GM12878 (cell line): Measurements from ENCODE around the gene CACNA1A. TPM values are rescaled to one million over a fixed set of nuclear protein-coding genes. Genes with fewer than 3 reads are reported as not detected.

ENCODE experiments used
- ATAC-seq: fragments of 200-7000 bp; cut with Tn5 transposase; 3 replicates; pipeline ENCODE4 v1.9.1; 2020; ENCODE audit warnings: mild to moderate bottlenecking, moderate library complexity
- BruUV-seq: library from RNA; stranded (reverse); fragments of 400-500 nt; replicated peaks from 2 replicates; lab custom pipeline; 2021; lab: Mats Ljungman, UMichigan
- CTCF ChIA-PET: fragments of 300-600 bp; sonication (Branson Sonifier 250); formaldehyde crosslinking; extraction: SDS; loops from one replicate; lab custom pipeline; 2021; ENCODE audit warnings: inconsistent platforms; lab: Yijun Ruan, JAX
- POLR2A ChIA-PET: fragments of 350-600 bp; formaldehyde crosslinking; extraction: SDS; loops from one replicate; lab custom pipeline; 2021; ENCODE audit warnings: inconsistent platforms; lab: Charles Lee
- RAD21 ChIA-PET: fragments of 300-600 bp; sonication (Branson Sonifier 250); formaldehyde crosslinking; loops from one replicate; lab custom pipeline; 2023; ENCODE audit warnings: antibody characterized with exemption; ENCODE audit not compliant: unreplicated experiment; lab: Charles Lee
- SMC1A ChIA-PET: fragments of 300-600 bp; sonication (Branson Sonifier 250); formaldehyde crosslinking; loops from one replicate; lab custom pipeline; 2023; ENCODE audit not compliant: unreplicated experiment, uncharacterized antibody; lab: Charles Lee
- DNase-seq: peaks from one replicate; pipeline ENCODE4 v3.0.0-alpha.2; 2011; ENCODE audit warnings: low read depth, low spot score
- FAIRE-seq: peaks from 3 replicates; lab custom pipeline; 2011; peaks lifted over from hg19 to GRCh38; lab: Jason Lieb, UNC
- H2AFZ ChIP-seq: 2 replicates; pipeline ENCODE4 v1.6.0; 2011; ENCODE audit warnings: low read depth, low read length, control low read depth; ENCODE audit not compliant: control insufficient read depth
- H3K27ac ChIP-seq: 2 replicates; pipeline ENCODE4 v1.5.1; 2011; ENCODE audit warnings: control low read depth; ENCODE audit not compliant: control insufficient read depth, insufficient read depth
- H3K27me3 ChIP-seq, 2 experiments: replicated peaks in 1 of 2; 2 replicates each; pipeline versions ENCODE4 v1.6.0 to v1.6.1; 2011; ENCODE audit warnings: low read length in 1 of 2; ENCODE audit not compliant: control insufficient read depth in 2 of 2, insufficient read depth in 2 of 2
- H3K36me3 ChIP-seq, 2 experiments: 2 replicates each; pipeline ENCODE4 v1.5.1; 2011; ENCODE audit warnings: low read length in 1 of 2; ENCODE audit not compliant: control insufficient read depth in 2 of 2, insufficient read depth in 2 of 2
- H3K4me1 ChIP-seq: 2 replicates; pipeline ENCODE4 v1.6.1; 2011; ENCODE audit warnings: mild to moderate bottlenecking, low read length, moderate library complexity, mixed read lengths; ENCODE audit not compliant: control insufficient read depth, insufficient read depth
- H3K4me2 ChIP-seq: 2 replicates; pipeline ENCODE4 v1.6.0; 2011; ENCODE audit warnings: control low read depth; ENCODE audit not compliant: control insufficient read depth, insufficient read depth
- H3K4me3 ChIP-seq: fragments of 200-600 bp; sonication (generic); 2 replicates; pipeline ENCODE4 v1.5.1; 2016
- H3K79me2 ChIP-seq: 2 replicates; pipeline ENCODE4 v1.6.0; 2011; ENCODE audit warnings: low read length; ENCODE audit not compliant: control insufficient read depth, insufficient read depth
- H3K9ac ChIP-seq: 2 replicates; pipeline ENCODE4 v1.8.0; 2011; ENCODE audit warnings: low read length, control low read depth, mixed read lengths; ENCODE audit not compliant: control insufficient read depth, insufficient read depth
- H3K9me3 ChIP-seq: replicated peaks from 3 replicates; pipeline ENCODE4 v1.5.1; 2011; ENCODE audit warnings: mild to moderate bottlenecking, low read length; ENCODE audit not compliant: control insufficient read depth, insufficient read depth
- H4K20me1 ChIP-seq: 2 replicates; pipeline ENCODE4 v1.6.0; 2011; ENCODE audit not compliant: control insufficient read depth, insufficient read depth
- ATF3 ChIP-seq: IDR thresholded peaks from 2 replicates; pipeline ENCODE4 v1.6.1; 2011; ENCODE audit warnings: low read depth, mild to moderate bottlenecking, low read length, moderate library complexity, borderline replicate concordance; ENCODE audit errors: extremely low read depth
- CUX1 ChIP-seq: IDR thresholded peaks from 2 replicates; pipeline ENCODE4 v1.6.1; 2012; ENCODE audit warnings: improper control_type of control experiment, low read depth, low read length; ENCODE audit not compliant: insufficient replicate concordance
- ETV6 ChIP-seq, 2 experiments: fragments of 450-650 bp in 1 of 2; IDR thresholded peaks in 1 of 2; conservative IDR thresholded peaks in 1 of 2; 2 replicates each; pipeline ENCODE4 v1.6.1; 2014; ENCODE audit warnings: antibody characterized with exemption in 1 of 2, borderline replicate concordance in 1 of 2, low read depth in 1 of 2, mild to moderate bottlenecking in 1 of 2, moderate library complexity in 1 of 2
- HCFC1 ChIP-seq: fragments of 150-350 bp; IDR thresholded peaks from 2 replicates; pipeline ENCODE4 v1.6.1; 2014; ENCODE audit warnings: low read length
- MTA3 ChIP-seq: IDR thresholded peaks from 2 replicates; pipeline ENCODE4 v1.6.1; 2012; ENCODE audit warnings: low read length, inconsistent platforms, borderline replicate concordance
- NFYA ChIP-seq: IDR thresholded peaks from 2 replicates; pipeline ENCODE4 v1.6.1; 2011; ENCODE audit warnings: low read depth, mild to moderate bottlenecking, low read length, improper control_type of control experiment, borderline replicate concordance
- NFYB ChIP-seq: IDR thresholded peaks from 2 replicates; pipeline ENCODE4 v1.6.1; 2011; ENCODE audit warnings: low read depth, mild to moderate bottlenecking, low read length, improper control_type of control experiment, moderate library complexity; ENCODE audit not compliant: insufficient read depth
- POLR2AphosphoS2 ChIP-seq: IDR thresholded peaks from 2 replicates; pipeline ENCODE4 v1.6.1; 2011; ENCODE audit warnings: low read depth, mild to moderate bottlenecking, low read length, improper control_type of control experiment, moderate library complexity
- SIX5 ChIP-seq: IDR thresholded peaks from 2 replicates; pipeline ENCODE4 v1.6.1; 2011; ENCODE audit warnings: mild to moderate bottlenecking, low read depth, low read length, moderate library complexity; ENCODE audit not compliant: severe bottlenecking
- YBX1 ChIP-seq: fragments of 450-650 bp; IDR thresholded peaks from 2 replicates; pipeline ENCODE4 v1.6.1; 2016; ENCODE audit warnings: antibody characterized with exemption
- ZNF24 ChIP-seq: fragments of 450-650 bp; IDR thresholded peaks from 2 replicates; pipeline ENCODE4 v1.6.1; 2017; ENCODE audit warnings: antibody characterized with exemption, mild to moderate bottlenecking
- ZNF592 ChIP-seq: fragments of 450-650 bp; IDR thresholded peaks from 2 replicates; pipeline ENCODE4 v1.6.1; 2017; ENCODE audit warnings: mild to moderate bottlenecking, moderate library complexity
- WGBS: methylation state at CpG from one replicate; pipeline ENCODE4 v1.1.6; 2016; ENCODE audit warnings: low lambda C conversion rate; ENCODE audit not compliant: insufficient replicate concordance, insufficient coverage; ENCODE audit errors: missing lambda C conversion rate; 5-methylcytosine and 5-hydroxymethylcytosine counted together
- in situ Hi-C: fragments of 300-500 bp; cut with MboI; formaldehyde crosslinking; loops from 9 replicates; pipeline ENCODE4 v1.14.3; 2018; ENCODE audit warnings: mixed read lengths
- intact Hi-C: fragments of 100-400 bp; cut with micrococcal nuclease; formaldehyde crosslinking; loops from one replicate; pipeline ENCODE4 v1.14.2; 2022; ENCODE audit not compliant: unreplicated experiment
- polyA plus RNA-seq, 11 experiments: library from polyadenylated mRNA; depleted of rRNA in 4 of 11; unstranded in 6 of 11; stranded (reverse) in 5 of 11; fragments of >200 nt; fragmentation: Nextera tagmentation in 4 of 11; fragmentation: Illumina TruSeq in 1 of 11; extraction: Ambion mirVana in 4 of 11; extraction: Trizol in 1 of 11; gene quantifications; 1 replicate in 1 of 11; 2 replicates in 10 of 11; pipeline versions ENCODE4 v1.2.1 to v1.2.3, GENCODE V29; 2011 to 2016; ENCODE audit warnings: inconsistent platforms in 2 of 11, missing spikeins in 2 of 11, low read depth in 1 of 11
- total RNA-seq, 4 experiments: library from RNA; depleted of rRNA in 3 of 4; stranded (reverse); fragments of >200 nt in 3 of 4; fragmentation: Illumina TruSeq in 1 of 4; extraction: Trizol in 1 of 4; gene quantifications; 2 replicates each; pipeline versions ENCODE4 v1.2.1 to v1.2.3, GENCODE V29; 2013 to 2021

The CACNA1A gene
- total and polyA plus RNA-seq, 10 of the 15 experiments (the other 5 are each of a cell fraction or from before 2014, with no cell fraction given), result 1.1 to 4.4 (median 2.5) TPM

GRCh38 chr19:13356185-13356584 is 150.1 kb downstream of the CACNA1A start:
- Histone ChIP-seq H4K20me1 (no peaks in the 10 kb centered on the region), H3K27me3 (no peaks in the 10 kb centered on the region; a peak in 1 of 4 replicates), H3K9ac (no peak overlapping the region), H3K36me3 (no peaks in the 10 kb centered on the region), H3K4me2 (no peak overlapping the region), H3K79me2 (no peaks in the 10 kb centered on the region), H3K4me1 (no peaks in the 10 kb centered on the region), H3K9me3 (no peaks in the 10 kb centered on the region), H3K27ac (no peak overlapping the region), H2AFZ (no peak overlapping the region), H3K4me3 (no peak overlapping the region)
- in situ Hi-C loops, result no loop called here
- FAIRE-seq (no peak), DNase-seq (no peak), ATAC-seq (no peak)
- no TSS peak for BruUV-seq
- intact Hi-C loops, result no loop called here
- CTCF ChIA-PET, result no interaction called here
- TF ChIP-seq HCFC1 (no peak), NFYA (no peak), ZNF592 (no peak), POLR2AphosphoS2 (no peak), ATF3 (no peak), ZNF24 (no peak), MTA3 (no peak), CUX1 (no peak), ETV6 (conservative IDR thresholded peaks at IDR 0.05 in 1 of 2, IDR thresholded peaks at IDR 0.05 in 1 of 2; ENCODE audit: borderline replicate concordance in 1 of 2, low read depth in 1 of 2) (no peak), NFYB (no peak), SIX5 (no peak), YBX1 (no peak)
- SMC1A ChIA-PET, result no interaction called here
- 27% methylated on average over 8 of the region's 8 CpGs for WGBS
- POLR2A ChIA-PET, result no interaction called here
- RAD21 ChIA-PET, result no interaction called here
